HTERT RPE-1 (cell line): ENCODE results near the gene WDR88.
"Not testable (repeated sequence)": the region's sequence is repeated elsewhere in the genome, so short reads cannot be mapped to it uniquely, and the experiment has no call there.

Experiments used
- in situ Hi-C: fragments of 300-500 bp; cut with MboI; formaldehyde crosslinking; loops from 4 replicates; pipeline ENCODE4 v1.14.3; 2020; ENCODE audit warnings: low sequenced_read_pairs

The WDR88 gene

GRCh38 chr19:33126712-33127111, 5.2 kb upstream of the WDR88 start:
- in situ Hi-C loops: not testable (repeated sequence)

DNA sequence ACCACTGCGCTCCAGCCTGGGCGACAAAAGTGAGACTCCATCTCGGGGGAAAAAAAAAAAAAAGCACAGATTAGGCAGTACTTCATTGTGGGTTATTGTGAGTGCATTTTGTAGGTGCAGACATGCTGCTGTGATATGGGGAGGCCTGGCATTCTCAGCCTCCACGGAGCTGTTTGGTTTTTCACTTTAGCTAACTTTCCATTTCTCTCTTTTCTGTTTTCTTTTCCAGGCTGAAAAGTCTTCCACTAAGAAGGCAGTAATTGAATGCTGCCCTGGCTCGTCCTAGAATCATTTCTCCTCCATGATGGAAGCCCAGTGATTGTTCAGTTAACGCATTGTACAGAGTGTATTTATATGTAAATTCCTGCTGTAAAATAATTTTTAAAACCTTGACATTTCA, 2.0 kb upstream of the WDR88 start:
- in situ Hi-C loops: no loop called here

- in situ Hi-C loops: no loop called here
These were observed 1.5 kb upstream of the WDR88 start for GRCh38 chr19:33130433-33130832.

DNA sequence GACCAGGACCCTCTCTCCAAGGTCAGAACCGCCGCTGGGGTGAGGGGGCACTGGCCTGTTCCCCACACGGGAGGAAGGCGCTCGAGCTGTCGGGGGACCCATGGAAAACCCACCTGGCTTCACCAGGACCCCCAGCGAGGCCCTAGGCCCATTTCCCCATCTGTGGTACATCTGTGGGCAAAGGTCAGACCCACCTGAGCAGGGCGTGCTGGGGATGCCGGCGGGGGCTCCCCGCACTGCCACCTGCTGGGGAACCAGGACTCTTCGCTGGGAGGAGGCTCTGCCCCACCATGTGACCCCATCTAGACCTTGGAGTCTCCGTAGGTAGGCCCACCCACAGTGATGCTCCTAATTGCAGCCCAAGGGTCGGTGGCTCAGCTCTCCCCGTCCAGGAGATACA, 511 bp downstream of the WDR88 start:
- in situ Hi-C loops: no loop called here

DNA sequence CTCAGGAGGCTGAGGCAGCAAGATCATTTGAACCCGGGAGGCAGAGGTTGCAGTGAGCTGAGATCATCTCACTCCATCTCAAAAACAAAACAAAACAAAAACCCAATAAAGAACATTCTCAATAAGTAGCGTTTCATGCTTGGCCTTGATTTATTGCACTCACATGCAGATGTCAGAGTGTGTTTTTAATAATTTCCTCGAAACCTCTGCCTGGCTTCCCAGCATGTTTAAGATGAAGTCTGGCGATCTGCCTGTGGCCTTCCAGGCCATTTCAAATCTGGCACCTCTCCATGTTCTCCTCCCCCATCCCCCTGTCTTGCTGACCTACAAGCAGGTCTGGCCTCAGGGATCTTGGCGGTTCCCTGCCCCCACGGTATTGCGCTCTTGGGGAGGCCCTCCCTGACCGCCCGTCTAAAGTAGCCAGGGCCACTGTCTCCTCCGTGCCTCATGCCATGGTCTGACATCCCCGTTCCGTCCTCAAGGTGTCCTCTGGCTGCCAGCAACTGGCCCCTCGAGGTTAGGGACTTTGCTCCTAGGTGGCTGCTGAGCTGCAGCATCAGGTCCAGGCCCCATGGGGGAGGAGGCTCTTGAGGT, 1.6 kb downstream of the WDR88 start:
- in situ Hi-C loops: no loop called here

- in situ Hi-C loops: no loop called here
These were observed 2.7 kb downstream of the WDR88 start for GRCh38 chr19:33134571-33135041.

- in situ Hi-C loops: no loop called here
These were observed 7.3 kb downstream of the WDR88 start for GRCh38 chr19:33139165-33139564.

GRCh38 chr19:33143897-33144405, 12.0 kb downstream of the WDR88 start:
- in situ Hi-C loops: no loop called here

GRCh38 chr19:33146209-33146608, 14.3 kb downstream of the WDR88 start:
- in situ Hi-C loops: no loop called here

DNA sequence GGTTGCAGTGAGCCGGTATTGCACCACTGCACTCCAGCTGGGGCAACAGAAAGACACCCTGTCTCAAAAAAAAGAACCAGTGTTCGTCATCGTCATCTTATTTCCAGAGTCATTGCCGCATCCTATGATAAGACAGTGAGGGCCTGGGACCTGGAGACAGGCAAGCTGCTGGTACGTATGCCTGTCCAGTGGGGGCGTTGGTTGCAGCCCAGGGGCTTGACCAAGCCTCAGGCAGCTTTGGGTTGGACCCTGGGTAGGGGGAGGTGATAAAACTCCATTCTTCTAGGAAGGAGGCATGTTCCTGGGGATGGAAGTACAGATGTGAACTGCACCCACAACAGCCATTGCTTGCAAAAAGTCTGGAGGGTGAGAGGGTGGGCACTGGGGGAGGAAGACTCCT, 15.6 kb downstream of the WDR88 start:
- in situ Hi-C loops: no loop called here

DNA sequence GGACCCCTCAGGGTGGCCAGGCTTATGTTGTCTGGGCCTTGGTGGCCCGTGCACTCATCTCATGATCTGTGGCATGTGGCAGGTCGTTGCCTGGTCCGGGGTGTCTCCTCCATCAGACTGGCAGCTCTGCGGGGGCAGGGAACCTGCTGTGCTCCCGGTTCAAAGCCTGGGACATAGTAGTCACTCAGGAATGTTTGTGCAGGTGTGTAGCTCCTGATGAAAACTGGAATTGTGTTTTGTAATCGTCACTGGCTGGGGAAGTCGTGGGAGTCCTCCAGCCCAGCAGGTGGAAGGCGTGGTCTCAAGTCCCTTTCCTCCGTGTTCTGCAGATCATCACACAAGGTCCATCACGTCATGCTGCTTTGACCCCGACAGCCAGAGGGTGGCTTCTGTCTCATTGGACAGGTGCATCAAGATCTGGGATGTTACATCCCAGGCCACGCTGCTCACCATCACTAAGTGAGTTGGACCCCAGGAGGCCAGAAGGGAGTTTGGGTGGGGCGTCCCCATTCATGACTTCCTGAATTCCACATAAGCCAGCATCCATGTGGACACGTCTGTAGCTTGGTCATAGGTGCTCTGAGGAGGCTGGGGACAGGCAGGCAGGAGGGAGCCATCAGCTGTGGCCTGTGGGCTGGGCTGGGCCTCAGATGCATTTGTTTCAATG, 19.1 kb downstream of the WDR88 start:
- in situ Hi-C loops: no loop called here

DNA sequence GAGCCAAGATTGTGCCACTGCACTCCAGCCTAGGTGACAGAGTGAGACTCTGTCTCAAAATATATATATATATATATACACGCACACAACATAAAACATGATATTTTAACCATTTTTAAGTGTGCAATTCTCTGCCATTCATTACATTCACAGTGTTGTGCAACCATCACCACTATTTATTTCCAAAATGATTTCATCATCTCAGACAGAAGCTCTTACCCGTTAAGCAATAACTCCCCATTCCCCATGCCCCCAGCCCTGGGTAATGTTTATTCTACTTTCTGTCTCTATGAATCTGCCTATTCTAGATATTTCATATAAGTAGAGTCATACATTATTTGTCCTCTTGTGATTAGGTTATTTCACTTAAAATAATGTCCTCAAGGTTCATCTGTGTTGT, 20.3 kb downstream of the WDR88 start:
- in situ Hi-C loops: no loop called here

DNA sequence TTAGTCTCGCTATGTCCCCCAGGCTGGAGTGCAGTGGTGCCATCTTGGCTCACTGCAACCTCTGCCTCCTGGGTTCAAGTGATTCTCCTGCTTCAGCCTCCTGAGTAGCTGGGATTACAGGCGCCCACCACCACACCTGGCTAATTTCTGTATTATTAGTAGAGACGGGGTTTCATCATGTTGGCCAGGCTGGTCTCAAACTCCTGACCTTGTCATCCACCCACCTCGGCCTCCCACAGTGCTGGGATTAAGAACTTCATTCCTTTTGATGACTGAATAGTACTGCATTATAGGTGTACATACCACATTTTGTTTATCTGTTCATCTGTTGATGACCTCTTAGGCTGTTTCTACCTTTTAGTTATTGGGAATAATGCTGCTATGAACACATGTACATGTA, 20.7 kb downstream of the WDR88 start:
- in situ Hi-C loops: not testable (repeated sequence)

DNA sequence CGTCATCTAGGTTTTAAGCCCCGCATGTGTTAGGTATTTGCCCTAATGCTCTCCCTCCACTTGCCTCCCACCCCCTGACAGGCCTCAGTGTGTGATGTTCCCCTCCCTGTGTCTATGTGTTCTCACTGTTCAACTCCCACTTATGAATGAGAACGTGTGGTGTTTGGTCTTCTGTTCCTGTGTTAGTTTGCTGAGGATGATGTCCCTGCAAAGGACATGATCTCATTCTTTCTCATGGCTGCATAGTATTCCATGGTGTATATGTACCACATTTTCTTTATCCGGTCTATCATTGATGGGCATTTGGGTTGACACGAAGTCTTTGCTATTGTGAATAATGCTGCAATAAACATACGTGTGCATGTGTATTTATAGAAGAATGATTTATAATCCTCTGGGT, 22.4 kb downstream of the WDR88 start:
- in situ Hi-C loops: not testable (repeated sequence)

GRCh38 chr19:33156334-33156733, 24.4 kb downstream of the WDR88 start:
- in situ Hi-C loops: no loop called here

DNA sequence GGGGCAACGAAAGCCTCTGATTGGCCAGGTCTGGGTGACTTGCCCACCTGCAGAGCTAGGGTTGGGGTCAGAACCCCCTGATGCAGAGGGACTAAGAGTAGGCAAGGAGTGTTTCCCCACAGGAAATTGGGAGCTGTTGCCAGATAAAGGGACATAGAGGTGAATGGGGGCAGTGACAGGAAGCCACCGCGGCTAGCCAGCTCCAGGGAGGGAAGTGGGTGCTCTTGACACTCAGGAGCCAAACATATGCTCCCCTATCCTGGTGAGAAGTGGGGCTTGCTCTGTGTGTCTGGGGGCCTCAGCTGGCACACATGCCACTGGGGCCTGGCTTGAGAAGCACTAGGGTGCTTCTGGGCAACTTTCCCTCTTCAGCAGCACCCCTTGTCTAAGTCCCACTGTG, 26.0 kb downstream of the WDR88 start:
- in situ Hi-C loops: no loop called here

GRCh38 chr19:33158365-33158764, 26.5 kb downstream of the WDR88 start:
- in situ Hi-C loops: no loop called here

GRCh38 chr19:33159149-33159548, 27.2 kb downstream of the WDR88 start:
- in situ Hi-C loops: no loop called here

DNA sequence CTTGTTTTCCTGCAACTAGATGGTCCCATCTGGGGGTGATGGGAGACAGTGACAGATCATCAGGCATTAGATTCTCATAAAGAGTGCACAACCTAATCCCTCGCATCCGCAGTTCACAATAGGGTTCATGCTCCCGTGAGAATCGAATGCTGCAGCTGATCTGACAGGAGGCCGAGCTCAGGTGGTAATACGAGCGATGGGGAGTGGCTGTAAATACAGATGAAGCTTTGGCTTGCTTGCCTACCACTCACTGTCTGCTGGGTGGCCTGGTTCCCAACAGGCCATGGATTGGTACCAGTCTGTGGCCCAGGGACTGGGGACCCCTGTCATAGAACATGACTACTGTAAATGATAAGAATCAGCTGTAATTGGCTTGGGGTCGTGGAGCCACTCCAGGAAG, 28.0 kb downstream of the WDR88 start:
- in situ Hi-C loops: no loop called here

DNA sequence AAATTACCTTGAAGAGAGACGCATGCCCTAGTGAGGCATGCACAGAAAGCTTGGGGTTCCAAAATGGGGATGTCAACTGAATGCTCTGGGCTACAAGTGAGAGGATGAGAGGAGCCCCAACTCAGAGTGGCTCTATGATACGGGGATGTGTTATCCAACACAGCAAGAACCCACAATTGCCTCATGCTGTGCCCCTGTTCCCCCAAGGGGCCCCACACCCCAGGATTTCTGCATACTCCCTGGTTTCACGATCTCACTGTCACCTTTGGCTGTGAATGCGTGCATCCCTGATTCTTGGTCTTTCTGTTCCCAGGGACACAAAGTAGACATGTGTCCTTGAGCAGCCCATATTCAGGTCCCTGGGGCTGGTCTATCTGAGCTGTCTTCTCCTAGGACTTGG, 29.3 kb downstream of the WDR88 start:
- in situ Hi-C loops: no loop called here

DNA sequence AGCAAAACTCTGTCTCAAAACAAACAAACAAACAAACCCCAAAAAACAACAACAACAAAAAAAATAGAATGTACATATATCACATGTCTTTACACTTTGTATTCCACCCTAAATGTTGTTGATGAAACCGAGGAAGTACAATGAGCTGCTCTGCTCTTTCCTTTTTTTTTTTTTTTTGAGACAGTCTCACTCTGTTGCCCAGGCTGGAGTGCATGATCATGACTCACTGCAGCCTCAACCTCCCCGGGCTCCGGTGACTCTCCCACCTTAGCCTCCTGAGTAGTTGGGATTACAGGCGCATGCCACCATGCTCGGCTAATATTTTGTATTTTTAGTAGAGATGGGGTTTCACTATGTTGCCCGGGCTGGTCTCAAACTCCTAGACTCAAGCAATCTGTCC, 31.6 kb downstream of the WDR88 start:
- in situ Hi-C loops: no loop called here

- in situ Hi-C loops: not testable (repeated sequence)
These were observed 34.1 kb downstream of the WDR88 start for GRCh38 chr19:33166037-33166436.

DNA sequence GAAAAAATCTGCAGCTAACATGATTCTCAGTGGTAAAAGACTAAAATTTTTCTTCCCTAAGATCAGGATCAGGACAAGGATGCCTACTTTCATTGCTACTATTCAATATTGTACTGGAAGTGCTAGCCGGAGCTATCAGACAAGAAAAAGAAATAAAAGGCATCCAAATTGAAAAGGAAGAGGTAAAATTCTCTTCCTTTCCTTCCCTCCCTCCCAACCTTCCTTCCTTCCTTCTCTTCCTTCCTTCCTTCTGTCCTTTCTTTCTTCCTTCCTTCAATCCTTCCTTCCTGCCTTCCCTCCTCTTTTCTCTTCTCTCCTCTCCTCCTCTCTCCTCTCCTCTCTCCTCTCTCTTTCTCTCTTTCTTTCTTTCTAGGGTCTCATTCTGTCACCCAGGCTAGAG, 35.5 kb downstream of the WDR88 start:
- in situ Hi-C loops: no loop called here
